GM12891 (cell line): ENCODE results near the gene POU2F2.

Source experiments
- POLR2A ChIP-seq: IDR thresholded peaks from 2 replicates; pipeline ENCODE4 v1.6.1; 2011; ENCODE audit warnings: low read depth, low read length, control low read depth
- POLR2AphosphoS5 ChIP-seq: IDR thresholded peaks from 2 replicates; pipeline ENCODE4 v1.6.1; 2011; ENCODE audit warnings: low read depth, low read length, control low read depth
- SPI1 ChIP-seq: IDR thresholded peaks from 2 replicates; pipeline ENCODE4 v1.6.1; 2011; ENCODE audit warnings: low read depth, low read length, control low read depth
- TAF1 ChIP-seq: IDR thresholded peaks from 2 replicates; pipeline ENCODE4 v1.6.1; 2011; ENCODE audit warnings: low read depth, low read length, control low read depth

- TF ChIP-seq SPI1, result no peak
- no peak for TF ChIP-seq POLR2A
- no peak for TF ChIP-seq TAF1
- no peak for TF ChIP-seq POLR2AphosphoS5
Observed at GRCh38 chr19:42092350-42092749, 39.9 kb downstream of the POU2F2 start.
